ENCODE data around the gene ACSBG1. TPM values are rescaled to one million over a fixed set of nuclear protein-coding genes. Genes with fewer than 3 reads are reported as not detected.

Gene ACSBG1
- total and polyA plus RNA-seq, 2 of the 8 experiments (the other 6 are each of a cell fraction or from before 2014, with no cell fraction given) = 5.4 to 7.1 TPM

DNA sequence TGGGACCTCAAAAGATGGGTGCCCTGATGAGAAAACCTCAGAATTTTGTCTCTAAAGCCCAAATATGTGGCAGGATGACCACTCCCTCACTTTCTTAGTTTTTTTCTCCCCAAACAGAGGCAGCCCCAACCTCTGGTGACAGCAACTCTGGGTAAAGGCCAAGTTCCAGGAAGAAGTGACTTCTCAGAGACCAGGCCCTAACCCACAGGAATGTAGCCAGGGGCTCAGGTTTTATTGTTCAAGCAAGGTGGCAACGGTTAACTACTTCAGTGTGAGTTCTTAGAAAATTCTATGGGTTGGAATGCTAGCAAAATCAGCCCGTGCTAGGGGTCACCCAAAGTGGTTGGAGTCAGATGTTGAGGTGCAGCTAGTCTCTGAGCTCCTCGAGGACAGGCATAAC is 24.9 kb upstream of the ACSBG1 start:
- Histone ChIP-seq H3K23me2 (ENCODE audit: low read depth, low read length) (no peaks in the 10 kb centered on the region; the same call in 1 of the 2 replicates), H3K9ac (replicated peaks in 1 of 4; ENCODE audit: extremely low read depth in 1 of 4, low read depth in 3 of 4, low read length in 3 of 4) (no peak overlapping the region), H2BK20ac (ENCODE audit: low read length) (no peak overlapping the region), H4K20me1 (replicated peaks in 1 of 2; ENCODE audit: control insufficient read depth in 1 of 2, insufficient read depth in 2 of 2, low read length in 2 of 2) (no peaks in the 10 kb centered on the region), H3K36me3 (ENCODE audit: control insufficient read depth in 2 of 4, insufficient read depth in 4 of 4, low read length in 3 of 4) (no peaks in the 10 kb centered on the region), H2BK120ac (replicated peaks; ENCODE audit: low read depth, low read length) (no peak overlapping the region), H3K79me1 (ENCODE audit: low read depth, low read length) (no peaks in the 10 kb centered on the region), H3K18ac (ENCODE audit: extremely low read depth, low read length) (no peak overlapping the region), H3K27ac (ENCODE audit: low read depth, low read length) (no peak overlapping the region), H2BK5ac (ENCODE audit: low read depth, low read length) (no peak overlapping the region), H2AK5ac (ENCODE audit: low read depth, low read length) (no peak overlapping the region), H3K23ac (ENCODE audit: insufficient read length) (no peak overlapping the region), H3K4me2 (ENCODE audit: insufficient read depth in 1 of 2, low read depth in 2 of 2, low read length in 2 of 2) (no peak overlapping the region), H3K9me3 (ENCODE audit: insufficient read depth in 2 of 2, low read depth in 1 of 2, low read length in 1 of 2) (no peaks in the 10 kb centered on the region), H3K79me2 (ENCODE audit: control insufficient read depth in 1 of 2, insufficient read depth in 2 of 2, low read length in 2 of 2) (no peaks in the 10 kb centered on the region), H3K4ac (replicated peaks; ENCODE audit: insufficient read length, low read depth, low read length) (no peak overlapping the region), H2AFZ (ENCODE audit: low read length) (no peak overlapping the region), H3K4me3 (ENCODE audit: extremely low read depth in 1 of 4, insufficient read depth in 2 of 4, low read depth in 3 of 4, low read length in 4 of 4) (no peak overlapping the region), H4K5ac (ENCODE audit: insufficient read length, low read depth, low read length) (no peak overlapping the region), H3K4me1 (replicated peaks in 1 of 4; ENCODE audit: control insufficient read depth in 3 of 4, insufficient read depth in 4 of 4, low read length in 3 of 4) (0 out of 7 replicates have a peak, but pooled peaks cover 0 to 3% (median 0%) of the 10 kb centered on the region in 4 experiments), H2BK12ac (ENCODE audit: low read depth, low read length) (no peak overlapping the region), H4K91ac (replicated peaks; ENCODE audit: insufficient read length, low read length) (no peak overlapping the region), H3K14ac (ENCODE audit: insufficient read length) (no peak overlapping the region), H3K27me3 (replicated peaks in 1 of 4; ENCODE audit: control insufficient read depth in 3 of 4, extremely low read depth in 1 of 4, insufficient read depth in 3 of 4, low read length in 3 of 4) (peaks cover 0 to 11% (median 6%) of the 10 kb centered on the region in 4 experiments; a peak in 4 of 7 replicates), H4K8ac (ENCODE audit: extremely low read depth, insufficient read depth, low read length) (no peak overlapping the region), H2BK15ac (ENCODE audit: low read length) (no peak overlapping the region), H3K56ac (replicated peaks; ENCODE audit: insufficient read length, low read depth, low read length) (no peak overlapping the region)
- no peak for TF ChIP-seq SIRT6 (IDR thresholded peaks at IDR 0.05; ENCODE audit: low read length)
- TF ChIP-seq SAP30 (IDR thresholded peaks at IDR 0.05; ENCODE audit: insufficient read depth, insufficient replicate concordance, low read length) = no peak
- no peak for TF ChIP-seq CBX8 (IDR thresholded peaks at IDR 0.05; ENCODE audit: borderline replicate concordance, low read depth, low read length)
- TF ChIP-seq, protein P1, sequence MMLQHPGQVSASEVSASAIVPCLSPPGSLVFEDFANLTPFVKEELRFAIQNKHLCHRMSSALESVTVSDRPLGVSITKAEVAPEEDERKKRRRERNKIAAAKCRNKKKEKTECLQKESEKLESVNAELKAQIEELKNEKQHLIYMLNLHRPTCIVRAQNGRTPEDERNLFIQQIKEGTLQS (IDR thresholded peaks at IDR 0.05; ENCODE audit: insufficient read depth, low read depth, low read length) = no peak
- no peak for TF ChIP-seq RFX5 (IDR thresholded peaks at IDR 0.05; ENCODE audit: borderline replicate concordance, low read depth, low read length)
- DNase-seq (ENCODE audit: low read depth in 1 of 2, low spot score in 2 of 2) = no peak
- WGBS, 2 experiments (ENCODE audit: extremely low coverage in 1 of 2, insufficient coverage in 1 of 2, insufficient read length in 1 of 2, insufficient replicate concordance in 2 of 2, low coverage in 1 of 2, low lambda C conversion rate in 2 of 2, missing lambda C conversion rate in 1 of 2) = 83% methylated on average over 3 of the region's 3 CpGs; no CpG with 5 or more reads in 1 of the 2 experiments
- POLR2A ChIA-PET (ENCODE audit: partially characterized antibody) = no interaction called here
- CTCF ChIA-PET (ENCODE audit: partially characterized antibody) = interaction anchor here (0.6 to 7.7 kb wide), 5 partner anchors 9 to 1140 kb away, joined by 3 to 48 read pairs (median 3); partner anchors contain the start of gene SKIC8
- no peak for FAIRE-seq

All from H1 (cell line).